Left hindlimb (tissue), 1 donor: ENCODE data around the gene PPA2.

Experiments used
- DNase-seq: peaks from one replicate; pipeline ENCODE4 v3.0.0-alpha.2; 2018

PPA2 gene

GRCh38 chr4:105387466-105387865 is 86.4 kb downstream of the PPA2 start:
- no peak for DNase-seq

DNA sequence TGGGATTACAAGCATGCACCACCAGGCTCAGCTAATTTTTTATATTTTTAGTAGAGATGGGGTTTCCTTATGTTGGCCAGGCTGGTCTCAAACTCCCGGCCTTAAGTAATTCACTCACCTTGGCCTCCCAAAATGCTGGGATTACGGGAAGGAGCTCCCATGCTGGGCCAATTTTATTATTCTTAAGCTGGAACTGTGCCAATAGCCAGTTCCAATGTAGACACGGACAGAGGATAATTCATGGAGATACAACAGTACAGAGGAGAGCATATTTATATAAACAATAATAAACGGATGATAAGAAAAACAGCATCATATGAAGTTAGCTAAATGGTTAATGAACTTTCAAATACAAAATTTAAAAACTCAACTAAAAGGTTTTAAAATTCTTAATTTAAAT is 87.8 kb downstream of the PPA2 start:
- DNase-seq: no peak

DNA sequence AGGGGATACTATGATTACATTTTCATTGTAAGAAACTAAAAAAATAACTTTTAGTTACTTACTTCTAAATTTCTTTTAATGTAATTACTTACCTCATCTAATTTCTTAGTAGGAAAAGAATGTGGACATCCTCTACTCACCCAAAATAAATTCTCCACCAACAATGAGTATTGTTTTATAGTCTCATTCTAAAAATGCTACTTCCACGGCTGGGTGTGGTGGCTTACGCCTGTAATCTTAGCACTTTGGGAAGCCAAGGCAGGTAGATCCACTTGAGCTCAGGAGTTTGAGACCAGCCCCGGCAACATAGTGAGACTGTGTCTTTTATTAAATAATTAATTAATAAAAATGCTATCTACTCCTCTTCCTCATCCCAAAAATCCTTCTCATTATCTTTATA is 99.8 kb downstream of the PPA2 start:
- DNase-seq: no peak

GRCh38 chr4:105373324-105373723 is 100.5 kb downstream of the PPA2 start:
- DNase-seq: no peak

DNA sequence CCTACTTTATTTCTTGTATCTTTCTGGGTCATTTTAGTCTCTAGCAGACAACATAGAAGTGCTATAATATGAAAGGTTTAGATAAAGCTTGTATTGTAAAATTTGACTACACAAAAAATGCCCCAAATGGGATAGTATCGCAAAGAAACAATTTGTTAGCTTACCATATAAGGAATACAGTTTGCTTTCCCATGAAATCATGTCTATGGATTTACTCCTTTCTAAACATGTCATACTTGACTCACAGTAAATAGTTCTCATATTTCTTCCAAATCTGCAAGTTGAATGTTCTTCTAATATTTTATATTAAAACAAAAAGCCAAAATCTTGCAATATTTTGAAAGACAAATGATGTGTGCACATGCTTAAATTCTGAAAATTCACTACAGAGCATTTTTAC is 103.9 kb downstream of the PPA2 start:
- no peak for DNase-seq

DNA sequence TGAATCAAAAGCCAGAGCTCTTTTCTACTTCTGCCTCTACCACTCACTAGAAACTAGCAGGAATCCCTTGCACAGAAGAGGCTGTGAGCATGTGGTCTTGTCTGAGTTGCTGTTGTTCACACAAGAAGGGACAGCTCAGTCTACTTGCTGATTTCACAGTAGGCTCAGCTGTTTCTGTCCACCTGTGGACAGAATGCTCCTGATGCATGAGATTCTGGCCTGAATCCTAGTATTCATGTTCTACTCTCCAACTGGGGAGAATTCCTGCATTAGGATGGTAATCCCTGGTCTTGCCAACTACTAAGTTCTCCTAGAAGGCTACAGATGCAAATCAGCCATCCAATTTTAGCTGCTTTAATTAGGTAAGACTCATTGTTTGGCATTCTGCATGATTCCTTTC is 112.8 kb downstream of the PPA2 start:
- DNase-seq: no peak

DNA sequence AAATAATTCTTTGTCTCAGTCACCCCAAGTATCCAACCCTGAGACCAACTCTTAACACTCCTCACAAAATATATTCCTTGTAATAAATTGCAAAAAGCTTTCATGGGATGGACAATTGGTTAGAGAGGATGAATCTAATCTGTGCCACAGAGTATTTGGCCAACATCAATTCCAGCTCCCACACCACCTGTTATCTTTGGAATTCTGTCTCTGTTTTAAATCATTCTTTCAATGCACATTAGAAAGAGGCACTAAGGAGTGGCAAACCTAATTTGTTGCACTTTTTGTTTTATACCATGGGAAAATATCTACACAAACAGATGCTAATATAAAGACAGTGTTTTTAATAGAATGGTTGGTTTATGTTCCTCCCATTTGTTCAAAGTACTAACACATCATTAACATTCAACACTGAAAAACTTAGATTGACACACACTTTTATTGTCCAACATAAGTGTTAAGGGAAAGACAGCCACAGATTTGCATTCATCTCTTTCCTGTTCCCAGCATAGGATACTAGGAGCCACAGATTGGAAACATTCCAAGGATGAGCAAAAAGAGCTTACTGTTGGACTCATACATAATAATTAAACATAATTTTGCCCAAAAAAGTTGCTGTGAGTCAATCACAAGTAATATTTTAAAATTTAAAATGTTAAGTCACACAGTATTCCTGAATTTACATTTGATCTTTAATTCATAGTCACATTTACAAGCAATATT is 116.4 kb downstream of the PPA2 start:
- DNase-seq: no peak

DNA sequence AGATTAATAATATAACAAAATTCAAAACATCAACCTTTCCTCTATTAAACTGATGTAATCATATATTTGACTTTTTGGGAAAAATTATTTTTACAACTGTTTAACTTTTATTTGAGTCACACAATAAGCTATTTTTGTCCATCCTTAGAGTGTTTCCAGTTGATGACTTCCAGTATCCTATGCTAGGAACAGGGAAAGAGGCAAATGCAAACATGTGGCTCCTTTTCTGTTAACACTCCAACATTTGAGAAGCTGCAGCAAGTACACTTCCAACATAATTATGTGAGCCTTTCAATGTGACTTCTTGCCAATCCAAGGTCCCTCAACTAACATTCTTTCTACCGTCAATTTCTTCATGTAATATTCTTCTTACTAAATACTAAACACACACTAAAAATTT is 117.7 kb downstream of the PPA2 start:
- DNase-seq: no peak

GRCh38 chr4:105352826-105353225 is 121.0 kb downstream of the PPA2 start:
- DNase-seq: no peak

DNA sequence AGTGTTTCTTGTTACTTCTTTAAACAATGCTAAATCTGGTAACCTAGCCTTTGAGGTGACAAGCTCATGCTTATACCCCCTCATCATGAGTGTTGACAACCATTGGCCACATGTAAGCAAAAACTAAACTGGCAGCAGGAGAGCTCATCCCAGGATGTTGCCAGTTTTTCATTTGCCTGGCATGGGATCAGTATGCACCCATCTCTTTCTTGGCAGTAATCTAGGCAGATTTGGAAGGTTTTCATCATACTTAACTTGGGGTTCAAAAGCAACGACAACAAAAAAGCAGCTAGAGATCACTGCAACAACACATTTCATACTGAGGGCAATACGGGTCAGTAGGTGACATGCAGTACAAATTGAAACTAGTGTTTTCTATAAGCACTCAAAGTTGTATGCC is 122.0 kb downstream of the PPA2 start:
- no peak for DNase-seq

DNA sequence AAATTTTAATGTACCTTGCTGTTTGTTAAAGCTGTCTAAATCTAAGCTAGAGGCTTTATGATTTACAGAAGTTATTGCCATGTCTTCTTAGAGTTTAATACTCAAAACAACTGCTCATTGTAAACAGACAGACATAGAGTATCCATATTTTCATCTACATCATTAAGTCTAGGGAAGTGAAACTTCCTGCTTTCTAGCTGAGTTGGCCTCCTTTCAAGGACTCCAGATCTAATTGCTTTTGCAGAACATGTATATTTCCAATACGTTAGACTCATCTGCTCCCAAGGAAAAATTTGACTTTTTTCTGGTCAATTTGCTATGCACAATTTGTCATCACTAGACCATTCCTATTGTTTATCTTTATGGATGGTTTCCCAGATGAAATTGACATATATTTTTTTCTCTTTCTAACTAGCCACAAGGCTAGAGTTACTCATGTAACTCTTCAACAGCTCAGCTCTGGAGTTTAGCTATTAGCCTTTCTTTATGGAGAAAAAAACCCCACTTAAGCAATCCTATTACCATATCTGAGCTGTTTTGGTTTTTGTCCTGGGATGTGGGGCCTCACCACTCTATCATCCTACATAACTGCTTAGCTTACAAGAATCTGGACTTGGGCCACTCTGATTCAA is 122.9 kb downstream of the PPA2 start:
- DNase-seq: no peak

DNA sequence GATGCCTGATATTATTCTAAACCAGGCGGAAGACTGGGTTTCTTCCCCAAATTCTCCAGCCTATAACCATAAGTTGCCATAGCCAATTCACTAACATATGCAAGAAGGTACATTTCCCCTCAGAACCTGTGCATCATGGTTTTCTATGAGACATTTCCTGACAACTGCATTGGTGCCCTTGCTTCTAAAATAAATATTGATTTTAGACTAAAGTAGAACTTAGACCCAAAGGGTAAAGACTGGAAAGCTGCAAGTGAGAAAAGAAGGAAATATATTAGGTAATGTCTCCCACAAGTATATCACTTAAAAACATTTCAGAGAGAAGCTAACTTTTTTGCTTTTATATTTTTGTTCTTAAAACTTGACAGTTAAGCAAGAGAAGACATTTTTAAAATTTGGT is 125.1 kb downstream of the PPA2 start:
- DNase-seq: no peak

DNA sequence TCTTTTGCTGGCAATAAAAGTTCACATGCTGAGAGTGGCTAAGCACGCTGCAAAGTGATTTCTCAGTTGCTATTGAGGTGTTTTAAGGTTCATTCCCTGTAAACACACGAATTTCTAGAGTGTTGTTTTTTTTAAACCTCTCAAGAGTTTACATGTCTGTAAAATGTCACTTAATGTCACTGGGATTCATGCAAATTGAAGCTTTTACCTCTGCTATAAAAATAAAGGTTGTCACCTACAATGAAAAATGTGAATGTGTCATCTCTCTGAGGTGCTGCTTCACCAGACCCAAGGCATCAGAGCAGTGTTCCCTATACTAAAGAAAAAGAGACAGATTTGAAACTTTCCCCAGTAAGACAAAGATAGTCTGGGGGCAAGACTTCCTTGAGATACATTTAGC is 127.0 kb downstream of the PPA2 start:
- no peak for DNase-seq

GRCh38 chr4:105345838-105346237 is 128.0 kb downstream of the PPA2 start:
- no peak for DNase-seq

DNA sequence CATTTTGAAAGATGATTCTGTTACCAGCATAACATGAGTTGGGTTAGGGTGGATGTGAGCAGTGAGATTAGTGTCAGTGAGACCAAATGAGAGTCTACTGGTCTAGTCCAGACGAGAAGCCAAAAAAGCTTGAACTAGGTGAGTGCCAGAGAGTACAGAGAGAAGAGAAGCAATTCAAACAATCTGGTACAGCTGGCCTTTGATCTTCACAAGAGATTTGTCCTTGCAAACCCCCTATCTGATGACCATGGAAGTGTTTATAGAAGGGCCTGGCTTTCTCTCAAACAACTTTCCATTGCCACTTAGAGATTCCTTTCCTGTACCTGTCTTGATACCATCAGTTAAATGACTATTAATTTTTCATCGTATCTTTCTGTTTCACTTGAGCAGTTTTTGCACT is 128.5 kb downstream of the PPA2 start:
- DNase-seq: no peak

DNA sequence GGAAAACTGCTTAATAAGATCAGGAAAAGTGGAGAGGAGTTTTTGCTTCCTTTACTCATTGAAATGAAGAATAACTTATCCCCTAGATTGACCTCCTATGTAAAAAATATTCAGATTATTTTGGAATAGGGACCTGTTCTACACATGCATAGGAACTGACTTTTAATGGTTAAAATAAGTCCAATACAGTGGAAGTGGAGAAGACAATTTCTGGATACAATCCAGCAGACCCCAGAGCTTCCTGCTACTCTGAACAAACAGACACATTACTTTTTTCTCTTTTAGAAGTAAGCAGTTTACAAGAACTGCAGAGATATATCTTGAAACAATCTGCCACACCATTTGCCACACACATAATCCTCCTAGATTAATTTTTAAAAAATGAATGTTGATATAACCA is 129.7 kb downstream of the PPA2 start:
- DNase-seq: no peak

- DNase-seq: peak; percentile 63
These were observed 130.5 kb downstream of the PPA2 start for GRCh38 chr4:105343146-105343931.

GRCh38 chr4:105329081-105329480 is 144.8 kb downstream of the PPA2 start:
- DNase-seq: no peak

DNA sequence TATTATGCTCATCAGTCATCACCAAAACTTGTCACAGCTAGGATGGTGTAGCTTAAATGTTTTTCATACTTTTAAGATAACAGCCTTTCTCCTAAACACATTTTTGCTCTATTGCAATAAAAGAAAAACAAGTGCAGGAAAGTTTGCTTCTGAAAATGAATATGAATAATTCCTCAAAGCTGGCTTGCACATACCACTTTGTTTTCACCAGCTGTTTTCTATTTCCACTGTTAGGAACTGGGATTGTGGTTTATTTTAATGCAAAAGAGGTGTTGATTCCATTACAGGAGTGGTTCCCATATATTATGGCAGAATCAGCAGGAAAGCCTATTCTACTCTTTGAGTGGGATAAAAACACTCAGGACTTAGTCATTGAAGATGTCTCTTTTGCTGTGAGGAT is 145.9 kb downstream of the PPA2 start:
- no peak for DNase-seq

GRCh38 chr4:105327222-105327621 is 146.6 kb downstream of the PPA2 start:
- no peak for DNase-seq
